DMS 273 treated with DMSO at 0.1 percent for 48 hours (cell line): ENCODE measurements around the gene ISYNA1.

Experiments used
- DNase-seq: peaks from one replicate; lab custom pipeline; 2025; lab: John Stamatoyannopoulos, UW

ISYNA1 gene

GRCh38 chr19:18431351-18432197 lies 6.4 kb downstream of the ISYNA1 start:
- DNase-seq = no peak

- no peak for DNase-seq
These were observed 7.4 kb downstream of the ISYNA1 start for GRCh38 chr19:18430417-18431144.

- DNase-seq = no peak
These were observed 8.1 kb downstream of the ISYNA1 start for GRCh38 chr19:18429717-18430416.

- DNase-seq = peak; percentile 45
These were observed 8.9 kb downstream of the ISYNA1 start for GRCh38 chr19:18428787-18429674.

GRCh38 chr19:18428173-18428786 lies 9.7 kb downstream of the ISYNA1 start:
- DNase-seq = no peak

GRCh38 chr19:18427743-18428113 lies 10.2 kb downstream of the ISYNA1 start:
- no peak for DNase-seq

GRCh38 chr19:18427080-18427742 lies 10.7 kb downstream of the ISYNA1 start:
- DNase-seq = no peak

GRCh38 chr19:18426416-18426767 lies 11.5 kb downstream of the ISYNA1 start:
- DNase-seq = no peak

- no peak for DNase-seq
These were observed 12.2 kb downstream of the ISYNA1 start for GRCh38 chr19:18425515-18426415.

GRCh38 chr19:18424890-18425514 lies 12.9 kb downstream of the ISYNA1 start:
- no peak for DNase-seq

GRCh38 chr19:18424122-18424889 lies 13.6 kb downstream of the ISYNA1 start:
- DNase-seq = no peak

GRCh38 chr19:18423258-18424020 lies 14.5 kb downstream of the ISYNA1 start:
- no peak for DNase-seq

- no peak for DNase-seq
These were observed 15.3 kb downstream of the ISYNA1 start for GRCh38 chr19:18422530-18423191.

- DNase-seq = no peak
These were observed 16.5 kb downstream of the ISYNA1 start for GRCh38 chr19:18421371-18421959.

GRCh38 chr19:18420930-18421329 lies 17.0 kb downstream of the ISYNA1 start:
- no peak for DNase-seq

GRCh38 chr19:18419699-18420460 lies 18.1 kb downstream of the ISYNA1 start:
- DNase-seq = no peak
